ENCODE results near the gene WWOX.
"Not testable (repeated sequence)": the region's sequence is repeated elsewhere in the genome, so short reads cannot be mapped to it uniquely, and the experiment has no call there.

Gene WWOX

DNA sequence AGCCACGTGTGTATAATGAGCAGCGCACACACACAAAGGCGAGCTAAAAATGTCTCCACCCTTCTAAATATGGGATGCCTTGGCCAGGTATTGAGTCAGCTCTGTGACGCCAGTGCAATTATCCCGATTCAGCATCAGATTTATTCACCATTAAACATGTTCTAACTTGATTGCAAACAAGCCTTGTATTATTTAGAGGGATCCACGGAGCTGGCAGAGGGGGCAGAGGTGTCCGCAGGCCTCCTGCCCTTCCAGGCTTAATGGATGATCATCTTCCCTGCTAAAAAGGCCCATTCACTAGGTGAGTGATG is 909.4 kb downstream of the WWOX start:
- DNase-seq, result no peak

DNA sequence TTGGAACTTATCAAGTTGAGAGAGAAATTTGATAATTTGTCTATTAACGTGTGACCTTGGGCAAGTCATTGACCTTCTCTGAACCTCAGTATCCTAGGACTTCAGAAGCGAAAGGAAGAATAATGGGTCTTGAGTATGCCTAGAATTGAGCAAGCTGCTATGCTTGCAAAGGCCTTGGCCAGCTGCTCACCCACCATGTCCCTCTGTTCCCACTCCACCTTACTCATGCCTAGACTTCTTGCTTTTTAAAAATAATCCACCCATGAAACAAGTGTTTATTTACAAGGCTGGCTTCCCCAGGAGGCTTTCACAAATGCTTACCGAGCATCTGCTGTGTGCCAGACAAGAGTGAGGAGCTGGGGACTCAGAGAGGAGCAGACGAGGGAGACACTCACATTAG is 910.4 kb downstream of the WWOX start:
- no peak for DNase-seq

DNA sequence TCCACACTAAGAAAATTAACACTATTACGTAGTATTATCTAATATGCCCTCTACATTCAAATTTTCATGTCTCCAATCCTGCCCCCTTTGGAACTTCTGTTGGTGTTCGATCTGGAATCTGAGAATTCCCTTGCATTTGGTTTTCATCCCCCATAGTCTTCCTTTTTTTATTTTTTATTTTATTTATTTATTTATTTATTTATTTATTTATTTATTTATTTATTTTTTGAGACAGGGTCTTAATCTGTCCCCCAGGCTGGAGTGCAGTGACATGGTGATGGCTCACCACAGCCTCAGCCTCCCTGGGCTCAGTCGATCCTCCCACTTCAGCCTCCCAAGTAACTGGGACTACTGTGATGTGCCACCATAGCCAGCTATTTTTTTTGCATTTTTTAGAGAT is 911.8 kb downstream of the WWOX start:
- DNase-seq, result no peak

DNA sequence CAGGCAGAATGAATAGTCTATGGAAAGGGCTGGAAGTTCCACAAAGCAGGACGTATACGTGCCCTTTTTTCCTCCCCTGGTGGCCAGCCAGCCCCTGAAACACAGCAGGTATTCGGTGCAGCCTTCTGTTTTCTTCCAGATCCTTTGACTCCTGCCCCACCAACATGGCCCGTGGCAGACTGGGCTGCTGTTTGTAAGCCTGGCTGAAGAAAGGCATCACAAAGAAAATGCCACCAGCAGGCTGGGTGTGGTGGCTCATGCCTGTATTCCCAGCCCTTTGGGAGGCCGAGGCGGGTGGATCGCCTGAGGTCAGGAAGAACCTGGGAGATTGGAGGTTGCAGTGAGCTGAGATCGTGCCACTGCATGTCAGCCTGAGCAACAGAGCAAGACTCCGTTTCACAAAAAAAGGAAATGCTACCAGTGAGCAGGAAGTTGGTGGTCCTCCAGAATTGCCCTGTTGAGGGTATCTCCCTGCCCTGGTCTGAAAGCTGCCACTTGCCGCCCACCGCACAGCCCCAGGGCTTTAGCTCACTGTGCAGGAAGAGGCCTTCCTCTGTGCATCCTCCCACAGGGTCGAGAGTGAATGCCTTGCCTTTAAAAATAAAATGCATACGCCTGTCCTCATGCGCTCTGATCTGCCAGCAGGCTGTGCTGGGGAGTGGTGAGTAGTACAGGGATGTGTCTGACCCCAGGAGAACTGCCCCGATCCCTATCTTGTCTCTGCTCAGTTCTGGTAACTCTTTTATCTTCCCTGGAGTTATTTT is 913.4 kb downstream of the WWOX start:
- DNase-seq, result no peak

GRCh38 chr16:79013930-79014660 is 914.6 kb downstream of the WWOX start:
- DNase-seq, result no peak

GRCh38 chr16:79018650-79019429 is 919.4 kb downstream of the WWOX start:
- DNase-seq, result no peak

GRCh38 chr16:79019431-79019830 is 920.0 kb downstream of the WWOX start:
- no peak for DNase-seq

DNA sequence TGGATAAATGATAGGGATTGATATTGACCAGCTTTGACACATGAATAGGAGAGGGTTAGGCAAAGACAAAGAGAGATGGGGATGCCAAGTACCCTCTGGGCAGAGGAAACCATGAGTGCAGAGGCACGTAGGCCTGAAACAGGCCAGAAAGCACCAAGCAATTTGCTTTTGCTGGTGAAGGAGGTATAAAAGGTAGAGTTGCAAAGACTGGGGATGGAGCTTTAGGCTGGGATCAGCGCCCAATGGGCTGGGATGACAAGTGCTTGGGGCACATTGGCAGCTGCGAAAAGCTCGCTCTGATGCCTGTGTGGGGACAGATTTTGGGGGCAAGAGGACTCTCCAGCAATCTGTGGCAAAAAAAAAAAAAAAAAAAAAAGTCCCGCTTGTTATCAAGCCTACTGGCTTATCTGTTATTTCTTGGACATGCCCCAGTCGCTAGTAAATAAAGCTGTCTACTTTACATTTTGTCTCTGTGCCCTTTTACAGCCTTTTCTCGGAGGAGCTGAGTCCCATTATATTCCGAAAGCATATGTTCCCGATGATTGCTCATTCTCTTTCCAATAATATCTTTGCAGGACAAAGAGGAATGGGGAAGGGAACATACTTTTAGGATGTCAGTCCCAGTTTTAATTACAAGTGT is 922.7 kb downstream of the WWOX start:
- DNase-seq, result no peak

GRCh38 chr16:79026117-79026516 is 926.7 kb downstream of the WWOX start:
- no peak for DNase-seq

DNA sequence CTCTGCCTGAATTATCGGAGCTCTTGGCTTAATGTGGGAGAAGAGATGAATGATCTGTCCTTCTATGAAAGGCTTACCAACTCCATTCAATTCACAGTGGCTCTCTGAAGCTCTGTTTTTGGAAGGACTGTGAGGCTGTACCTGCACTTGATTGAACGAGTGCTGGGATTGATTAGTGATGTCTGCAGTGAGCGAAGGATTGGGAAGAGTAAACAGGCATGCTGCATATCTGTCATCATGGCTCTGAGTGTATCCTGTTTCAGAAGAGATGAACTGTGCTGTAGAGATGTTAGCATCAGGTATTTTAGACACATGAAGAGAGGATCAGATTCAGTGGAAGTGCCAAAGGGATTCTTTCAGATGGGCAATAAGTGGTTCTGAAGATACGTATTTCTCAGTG is 937.1 kb downstream of the WWOX start:
- no peak for DNase-seq

- no peak for DNase-seq
Measured at GRCh38 chr16:79037521-79038373, 938.3 kb downstream of the WWOX start.

DNA sequence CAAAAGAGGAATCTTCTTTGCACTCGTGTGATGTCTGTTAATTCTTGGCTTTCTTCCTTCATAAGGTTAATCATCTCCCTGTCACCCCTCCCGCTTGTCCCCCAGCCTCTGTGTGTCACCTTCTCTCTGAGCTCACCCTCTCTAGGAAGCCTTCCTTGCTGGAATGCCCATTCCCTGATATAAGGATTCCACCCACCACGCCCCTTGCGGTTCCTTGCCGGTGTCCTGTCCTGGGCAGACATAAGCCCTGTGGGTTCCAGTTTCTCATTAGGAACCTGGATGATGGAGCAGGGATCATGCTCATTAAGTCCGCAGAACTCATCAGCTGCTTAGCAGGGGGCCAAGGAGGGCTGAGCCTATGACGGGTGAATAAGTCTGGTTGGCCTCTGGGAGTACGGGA is 941.8 kb downstream of the WWOX start:
- no peak for DNase-seq

GRCh38 chr16:79042141-79042540 is 942.7 kb downstream of the WWOX start:
- no peak for DNase-seq

- no peak for DNase-seq
Measured at GRCh38 chr16:79042886-79043285, 943.4 kb downstream of the WWOX start.

DNA sequence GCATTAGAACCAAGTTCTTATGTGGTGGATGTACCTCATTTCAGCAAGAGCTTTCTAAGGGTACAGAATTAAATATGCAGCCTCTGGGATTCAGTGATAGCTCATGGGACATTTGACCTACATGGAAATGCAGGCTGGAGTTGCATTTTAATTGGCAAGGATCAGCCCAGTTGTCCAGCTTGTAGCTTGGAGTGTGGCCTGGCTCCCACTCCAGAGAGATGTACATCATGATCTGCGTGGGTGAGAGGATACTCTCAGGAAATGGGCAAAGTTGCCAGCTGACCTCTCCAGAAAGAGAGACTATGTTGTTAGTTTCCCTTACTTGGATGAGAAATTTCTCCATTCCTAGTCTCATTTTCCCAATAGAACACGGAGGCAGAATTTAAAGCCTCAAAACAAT is 945.7 kb downstream of the WWOX start:
- no peak for DNase-seq

DNA sequence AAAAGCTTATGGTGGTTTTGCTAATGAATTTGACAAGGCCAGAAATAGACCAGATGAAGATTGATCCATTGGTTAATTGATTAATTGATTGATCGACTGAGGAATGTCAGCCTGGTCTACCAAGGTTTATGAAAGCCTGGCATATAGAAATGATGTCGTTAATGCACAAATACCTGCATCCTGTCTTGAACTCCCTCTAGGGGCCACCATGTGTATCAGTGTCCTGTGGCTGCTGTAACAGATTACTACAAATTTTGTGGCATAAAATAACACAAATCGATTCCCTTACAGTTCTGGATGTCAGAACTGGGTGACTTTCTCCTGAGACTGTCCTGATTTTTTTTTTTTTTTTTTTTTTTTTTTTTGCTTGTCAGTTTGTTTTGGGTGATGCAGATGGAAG is 947.9 kb downstream of the WWOX start:
- DNase-seq, result peak; percentile 48

- DNase-seq, result no peak
Measured at GRCh38 chr16:79049040-79049439, 949.6 kb downstream of the WWOX start.

- DNase-seq, result no peak
Measured at GRCh38 chr16:79050063-79050462, 950.6 kb downstream of the WWOX start.

GRCh38 chr16:79051313-79051712 is 951.9 kb downstream of the WWOX start:
- DNase-seq, result no peak

- DNase-seq, result not testable (repeated sequence)
Measured at GRCh38 chr16:79052198-79052597, 952.7 kb downstream of the WWOX start.

GRCh38 chr16:79053577-79053976 is 954.1 kb downstream of the WWOX start:
- no peak for DNase-seq

DNA sequence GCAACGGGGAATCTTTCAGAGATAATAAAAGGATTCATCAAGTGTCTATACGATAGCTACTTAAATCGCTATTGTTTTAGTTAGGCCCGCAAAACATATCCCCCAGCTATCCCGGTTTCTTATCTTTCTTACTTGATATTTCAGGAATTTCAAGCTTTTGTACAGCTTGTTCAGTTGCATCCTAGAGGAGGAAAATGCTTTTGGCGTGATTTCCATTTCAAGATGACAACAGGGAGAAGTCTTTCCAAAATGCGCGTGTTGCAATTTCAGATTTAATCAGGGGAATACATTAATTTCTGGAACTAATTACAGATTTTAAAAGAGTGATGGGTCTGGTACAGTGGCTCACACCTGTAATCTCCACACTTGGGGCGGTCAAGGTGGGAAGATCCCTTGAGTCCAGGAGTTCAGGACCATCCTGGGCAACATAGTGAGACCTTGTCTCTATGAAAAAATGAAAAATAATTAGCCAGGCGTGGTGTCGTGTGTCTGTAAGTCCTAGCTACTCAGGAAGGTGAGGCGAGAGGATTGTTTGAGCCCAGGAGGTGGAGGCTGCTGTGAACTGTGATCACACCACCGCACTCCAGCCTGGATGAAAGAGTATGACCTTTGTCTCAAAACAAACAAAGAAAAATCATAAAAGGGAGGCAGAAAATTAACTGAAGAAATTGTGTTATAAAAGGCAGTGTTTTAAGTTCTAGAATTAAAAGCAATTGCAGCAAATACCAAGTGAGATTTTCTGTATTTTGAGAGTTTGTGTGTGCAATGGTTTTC is 954.9 kb downstream of the WWOX start:
- DNase-seq, result no peak
